Stimulated activated CD4-positive, alpha-beta T cell treated with anti-CD3 and anti-CD28 coated beads, Interleukin-4, amount 100 ng/mL, for 4 hours (primary cell): ENCODE data around the gene GUCY1A1.

Experiments
- DNase-seq, 2 experiments: peaks; one replicate each; pipeline ENCODE4 v3.0.0-alpha.2; 2020

GUCY1A1 gene

GRCh38 chr4:155781249-155781831 is 114.7 kb downstream of the GUCY1A1 start:
- no peak for DNase-seq
